H1 (cell line): Measurements from ENCODE around the gene RANBP9. TPM values are rescaled to one million over a fixed set of nuclear protein-coding genes. Genes with fewer than 3 reads are reported as not detected.

Experiments
- CTCF ChIA-PET: fragments of 300-600 bp; sonication (Branson Sonifier 250); formaldehyde crosslinking; loops from one replicate; lab custom pipeline; 2021; ENCODE audit not compliant: partially characterized antibody; lab: Charles Lee
- POLR2A ChIA-PET: fragments of 300-600 bp; sonication (Branson Sonifier 250); formaldehyde crosslinking; loops from one replicate; lab custom pipeline; 2021; ENCODE audit warnings: inconsistent platforms; ENCODE audit not compliant: partially characterized antibody; lab: Charles Lee
- DNase-seq, 2 experiments: peaks; one replicate each; pipeline versions ENCODE4 v3.0.0 to v3.0.0-alpha.2; 2010 to 2022; ENCODE audit warnings: low spot score in 2 of 2, low read depth in 1 of 2, mixed read lengths in 1 of 2
- FAIRE-seq: peaks from 2 replicates; lab custom pipeline; 2011; peaks lifted over from hg19 to GRCh38; lab: Jason Lieb, UNC
- H2AFZ ChIP-seq: 2 replicates; pipeline ENCODE4 v1.8.1; 2012; ENCODE audit warnings: low read length, inconsistent platforms
- H2AK5ac ChIP-seq: 2 replicates; pipeline ENCODE4 v1.6.1; 2013; ENCODE audit warnings: low read depth, low read length
- H2BK120ac ChIP-seq: replicated peaks from 2 replicates; pipeline ENCODE3; 2013; ENCODE audit warnings: low read depth, low read length, inconsistent platforms
- H2BK12ac ChIP-seq: 2 replicates; pipeline ENCODE4 v1.6.1; 2013; ENCODE audit warnings: low read depth, low read length
- H2BK15ac ChIP-seq: 2 replicates; pipeline ENCODE4 v1.6.1; 2013; ENCODE audit warnings: low read length
- H2BK20ac ChIP-seq: 2 replicates; pipeline ENCODE4 v1.6.1; 2013; ENCODE audit warnings: low read length
- H2BK5ac ChIP-seq: 2 replicates; pipeline ENCODE4 v1.6.1; 2013; ENCODE audit warnings: low read depth, low read length
- H3K14ac ChIP-seq: 2 replicates; pipeline ENCODE4 v1.6.1; 2013; ENCODE audit warnings: inconsistent platforms; ENCODE audit not compliant: insufficient read length
- H3K18ac ChIP-seq: 2 replicates; pipeline ENCODE4 v1.6.1; 2013; ENCODE audit warnings: low read length; ENCODE audit errors: extremely low read depth
- H3K23ac ChIP-seq: 2 replicates; pipeline ENCODE4 v1.6.1; 2013; ENCODE audit warnings: inconsistent platforms; ENCODE audit not compliant: insufficient read length
- H3K23me2 ChIP-seq: 2 replicates; pipeline ENCODE4 v1.6.1; 2013; ENCODE audit warnings: low read depth, low read length
- H3K27ac ChIP-seq: 2 replicates; pipeline ENCODE4 v1.6.1; 2011; ENCODE audit warnings: low read depth, low read length, inconsistent platforms
- H3K27me3 ChIP-seq, 4 experiments: replicated peaks in 1 of 4; 1 replicate in 1 of 4; 2 replicates in 3 of 4; pipeline versions ENCODE4 v1.6.1 to v1.8.1; 2011 to 2013; ENCODE audit warnings: low read length in 3 of 4, mild to moderate bottlenecking in 3 of 4, inconsistent platforms in 2 of 4, mixed read lengths in 2 of 4, moderate library complexity in 1 of 4; ENCODE audit not compliant: control insufficient read depth in 3 of 4, insufficient read depth in 3 of 4; ENCODE audit errors: extremely low read depth in 1 of 4
- H3K36me3 ChIP-seq, 4 experiments: 2 replicates each; pipeline versions ENCODE4 v1.6.1 to v1.8.1; 2011 to 2013; ENCODE audit warnings: mild to moderate bottlenecking in 4 of 4, low read length in 3 of 4, moderate library complexity in 2 of 4, control low read depth in 1 of 4, inconsistent platforms in 1 of 4; ENCODE audit not compliant: insufficient read depth in 4 of 4, control insufficient read depth in 2 of 4
- H3K4ac ChIP-seq: replicated peaks from 2 replicates; pipeline ENCODE3; 2013; ENCODE audit warnings: low read length, low read depth, mixed read lengths, inconsistent platforms; ENCODE audit not compliant: insufficient read length
- H3K4me1 ChIP-seq, 4 experiments: replicated peaks in 1 of 4; 1 replicate in 1 of 4; 2 replicates in 3 of 4; pipeline versions ENCODE4 v1.6.1 to v1.8.1; 2011 to 2013; ENCODE audit warnings: low read length in 3 of 4, inconsistent platforms in 2 of 4, mixed read lengths in 1 of 4; ENCODE audit not compliant: insufficient read depth in 4 of 4, control insufficient read depth in 3 of 4
- H3K4me2 ChIP-seq, 2 experiments: 2 replicates each; pipeline versions ENCODE4 v1.6.1 to v1.8.1; 2011 to 2013; ENCODE audit warnings: low read depth in 2 of 2, low read length in 2 of 2, control low read depth in 1 of 2, inconsistent platforms in 1 of 2, mild to moderate bottlenecking in 1 of 2; ENCODE audit not compliant: insufficient read depth in 1 of 2
- H3K4me3 ChIP-seq, 4 experiments: fragments of 200-600, 300-600 bp in 1 of 4; sonication (generic), shearing (Covaris generic), sonication (Bioruptor Twin) in 1 of 4; 2 replicates each; pipeline versions ENCODE4 v1.5.1 to v1.8.1; 2011 to 2016; ENCODE audit warnings: low read length in 4 of 4, low read depth in 3 of 4, control low read depth in 2 of 4, inconsistent platforms in 2 of 4, mild to moderate bottlenecking in 2 of 4, mixed read lengths in 1 of 4, moderate library complexity in 1 of 4; ENCODE audit not compliant: insufficient read depth in 2 of 4; ENCODE audit errors: extremely low read depth in 1 of 4
- H3K56ac ChIP-seq: replicated peaks from 2 replicates; pipeline ENCODE3; 2013; ENCODE audit warnings: low read depth, mild to moderate bottlenecking, mixed read lengths, low read length, inconsistent platforms; ENCODE audit not compliant: insufficient read length
- H3K79me1 ChIP-seq: 2 replicates; pipeline ENCODE4 v1.6.1; 2013; ENCODE audit warnings: low read depth, low read length, control low read depth
- H3K79me2 ChIP-seq, 2 experiments: 2 replicates each; pipeline versions ENCODE4 v1.6.1 to v1.8.1; 2012 to 2013; ENCODE audit warnings: low read length in 2 of 2, mild to moderate bottlenecking in 2 of 2, inconsistent platforms in 1 of 2; ENCODE audit not compliant: insufficient read depth in 2 of 2, control insufficient read depth in 1 of 2
- H3K9ac ChIP-seq, 4 experiments: replicated peaks in 1 of 4; 1 replicate in 1 of 4; 2 replicates in 3 of 4; pipeline versions ENCODE4 v1.6.1 to v1.8.1; 2011 to 2013; ENCODE audit warnings: low read depth in 3 of 4, low read length in 3 of 4, control low read depth in 2 of 4, mild to moderate bottlenecking in 2 of 4, moderate library complexity in 2 of 4, inconsistent platforms in 1 of 4; ENCODE audit errors: extremely low read depth in 1 of 4
- H3K9me3 ChIP-seq, 2 experiments: 2 replicates each; pipeline versions ENCODE4 v1.6.1 to v1.8.1; 2012 to 2013; ENCODE audit warnings: mild to moderate bottlenecking in 2 of 2, moderate library complexity in 2 of 2, control low read depth in 1 of 2, inconsistent platforms in 1 of 2, low read depth in 1 of 2, low read length in 1 of 2, mixed read lengths in 1 of 2; ENCODE audit not compliant: insufficient read depth in 2 of 2
- H4K20me1 ChIP-seq, 2 experiments: replicated peaks in 1 of 2; 2 replicates each; pipeline versions ENCODE3 to v1.8.1; 2011 to 2013; ENCODE audit warnings: inconsistent platforms in 2 of 2, low read length in 2 of 2, mild to moderate bottlenecking in 1 of 2; ENCODE audit not compliant: insufficient read depth in 2 of 2, control insufficient read depth in 1 of 2
- H4K5ac ChIP-seq: 2 replicates; pipeline ENCODE4 v1.6.1; 2013; ENCODE audit warnings: low read length, low read depth, mixed read lengths, inconsistent platforms; ENCODE audit not compliant: insufficient read length
- H4K8ac ChIP-seq: 2 replicates; pipeline ENCODE4 v1.8.0; 2013; ENCODE audit warnings: mild to moderate bottlenecking, moderate library complexity, low read length, inconsistent platforms; ENCODE audit not compliant: insufficient read depth; ENCODE audit errors: extremely low read depth
- H4K91ac ChIP-seq: replicated peaks from 2 replicates; pipeline ENCODE3; 2013; ENCODE audit warnings: low read length, mixed read lengths, inconsistent platforms; ENCODE audit not compliant: insufficient read length
- CBX5 ChIP-seq: fragments of 300-800, 300-1000 bp; sonication (generic); IDR thresholded peaks from 2 replicates; pipeline ENCODE4 v1.7.1; 2016; ENCODE audit warnings: antibody characterized with exemption, low read length, low read depth
- CTBP2 ChIP-seq: IDR thresholded peaks from 2 replicates; pipeline ENCODE4 v1.7.0; 2011; ENCODE audit warnings: borderline replicate concordance, mild to moderate bottlenecking, moderate library complexity, mixed read lengths, low read length; ENCODE audit not compliant: insufficient read depth, insufficient read length
- FOSL1 ChIP-seq: IDR thresholded peaks from 2 replicates; pipeline ENCODE4 v1.6.1; 2011; ENCODE audit warnings: mild to moderate bottlenecking, low read depth, low read length, moderate library complexity; ENCODE audit not compliant: insufficient read depth
- NANOG ChIP-seq: IDR thresholded peaks from 2 replicates; pipeline ENCODE4 v1.6.1; 2011; ENCODE audit warnings: low read length, low read depth, mild to moderate bottlenecking, inconsistent platforms; ENCODE audit not compliant: insufficient read depth, poor library complexity, severe bottlenecking
- POLR2AphosphoS5 ChIP-seq: IDR thresholded peaks from 2 replicates; pipeline ENCODE4 v1.6.1; 2011; ENCODE audit warnings: low read depth, low read length
- RFX5 ChIP-seq: IDR thresholded peaks from 2 replicates; pipeline ENCODE4 v1.6.1; 2011; ENCODE audit warnings: low read depth, low read length, improper control_type of control experiment, borderline replicate concordance
- TAF7 ChIP-seq: optimal IDR thresholded peaks from 2 replicates; pipeline ENCODE3; 2011; ENCODE audit warnings: low read depth, mild to moderate bottlenecking, inconsistent platforms, low read length, moderate library complexity, borderline replicate concordance
- TBP ChIP-seq: IDR thresholded peaks from 2 replicates; pipeline ENCODE4 v1.6.1; 2011; ENCODE audit warnings: low read depth, low read length, improper control_type of control experiment
- WGBS, 2 experiments: shearing (Covaris generic) in 1 of 2; methylation state at CpG; one replicate each; pipeline versions ENCODE4 v1.1.6 to v1.1.7; 2013 to 2015; ENCODE audit warnings: low lambda C conversion rate in 2 of 2, mixed read lengths in 2 of 2, inconsistent platforms in 1 of 2, low coverage in 1 of 2, missing lambda C conversion rate in 1 of 2; ENCODE audit not compliant: insufficient replicate concordance in 2 of 2, insufficient coverage in 1 of 2, insufficient read length in 1 of 2; ENCODE audit errors: extremely low coverage in 1 of 2, missing lambda C conversion rate in 1 of 2; 5-methylcytosine and 5-hydroxymethylcytosine counted together
- polyA plus RNA-seq, 7 experiments: library from polyadenylated mRNA; depleted of rRNA in 3 of 7; stranded (reverse) in 5 of 7; unstranded in 2 of 7; fragments of >200 nt in 5 of 7; fragments of 200-250 nt in 2 of 7; gene quantifications; 1 replicate in 5 of 7; 2 replicates in 1 of 7; 4 replicates in 1 of 7; pipeline versions ENCODE4 v1.2.1 to v1.2.3, GENCODE V29; 2011 to 2013; ENCODE audit warnings: missing spikeins in 2 of 7, mixed read lengths in 2 of 7
- total RNA-seq: library from RNA; stranded (reverse); fragmentation: NEBNext Ultra II Directional; extraction: Animal tissue kit (Norgen Biotek cat#: 25700); gene quantifications from 2 replicates; pipeline ENCODE4 v1.2.1, GENCODE V29; 2021
- TF ChIP-seq, protein P1 (sequence below): IDR thresholded peaks from 2 replicates; pipeline ENCODE4 v1.6.1; 2011; ENCODE audit warnings: low read depth, mild to moderate bottlenecking, low read length; ENCODE audit not compliant: insufficient read depth
- TF ChIP-seq, protein P2 (sequence below), 3 experiments: IDR thresholded peaks; 1 replicate in 2 of 3; 2 replicates in 1 of 3; pipeline versions ENCODE4 v1.5.1 to v1.6.1; 2011; ENCODE audit warnings: low read length in 3 of 3, mild to moderate bottlenecking in 3 of 3, inconsistent platforms in 2 of 3, low read depth in 1 of 3, moderate library complexity in 1 of 3; ENCODE audit not compliant: insufficient read depth in 1 of 3; ENCODE audit errors: control extremely low read depth in 1 of 3

RANBP9 gene
- total and polyA plus RNA-seq, 2 of the 8 experiments (the other 6 are each of a cell fraction or from before 2014, with no cell fraction given), result 13.0 to 36.7 TPM

DNA sequence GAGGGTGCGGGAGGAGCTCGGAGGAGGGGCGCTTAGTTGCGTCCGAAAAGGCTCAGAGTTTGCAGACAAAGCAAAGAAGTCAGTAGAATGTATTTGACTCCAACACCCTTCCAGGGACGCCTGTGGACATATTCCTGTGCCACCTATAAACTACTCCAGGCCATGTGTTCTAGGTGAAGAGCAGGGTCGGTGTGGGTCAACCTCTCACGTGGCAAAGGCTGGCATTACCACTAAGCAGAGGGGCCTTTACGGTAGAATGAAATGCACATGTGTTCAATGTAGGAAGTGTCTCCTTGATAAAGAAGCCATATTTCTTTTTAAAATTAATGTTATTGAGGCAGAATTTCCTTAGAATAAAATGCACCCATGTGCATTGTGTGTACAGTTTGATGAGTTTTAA, 121.8 kb downstream of the RANBP9 start:
- FAIRE-seq, result no peak
- POLR2A ChIA-PET, result interaction anchor here (1.3 to 3.6 kb wide), 3 partner anchors 9 to 315 kb away, joined by 3 to 14 read pairs (median 4); partner anchors contain the start of gene NOL7
- TF ChIP-seq RFX5, result no peak
- no peak for TF ChIP-seq TBP
- TF ChIP-seq, protein P1, sequence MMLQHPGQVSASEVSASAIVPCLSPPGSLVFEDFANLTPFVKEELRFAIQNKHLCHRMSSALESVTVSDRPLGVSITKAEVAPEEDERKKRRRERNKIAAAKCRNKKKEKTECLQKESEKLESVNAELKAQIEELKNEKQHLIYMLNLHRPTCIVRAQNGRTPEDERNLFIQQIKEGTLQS, result no peak
- TF ChIP-seq NANOG, result no peak
- TF ChIP-seq POLR2AphosphoS5, result no peak
- TF ChIP-seq CBX5, result no peak
- no peak for TF ChIP-seq TAF7
- TF ChIP-seq, protein P2, sequence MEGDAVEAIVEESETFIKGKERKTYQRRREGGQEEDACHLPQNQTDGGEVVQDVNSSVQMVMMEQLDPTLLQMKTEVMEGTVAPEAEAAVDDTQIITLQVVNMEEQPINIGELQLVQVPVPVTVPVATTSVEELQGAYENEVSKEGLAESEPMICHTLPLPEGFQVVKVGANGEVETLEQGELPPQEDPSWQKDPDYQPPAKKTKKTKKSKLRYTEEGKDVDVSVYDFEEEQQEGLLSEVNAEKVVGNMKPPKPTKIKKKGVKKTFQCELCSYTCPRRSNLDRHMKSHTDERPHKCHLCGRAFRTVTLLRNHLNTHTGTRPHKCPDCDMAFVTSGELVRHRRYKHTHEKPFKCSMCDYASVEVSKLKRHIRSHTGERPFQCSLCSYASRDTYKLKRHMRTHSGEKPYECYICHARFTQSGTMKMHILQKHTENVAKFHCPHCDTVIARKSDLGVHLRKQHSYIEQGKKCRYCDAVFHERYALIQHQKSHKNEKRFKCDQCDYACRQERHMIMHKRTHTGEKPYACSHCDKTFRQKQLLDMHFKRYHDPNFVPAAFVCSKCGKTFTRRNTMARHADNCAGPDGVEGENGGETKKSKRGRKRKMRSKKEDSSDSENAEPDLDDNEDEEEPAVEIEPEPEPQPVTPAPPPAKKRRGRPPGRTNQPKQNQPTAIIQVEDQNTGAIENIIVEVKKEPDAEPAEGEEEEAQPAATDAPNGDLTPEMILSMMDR (IDR thresholded peaks at IDR 0.05; ENCODE audit: control extremely low read depth in 1 of 3, insufficient read depth in 1 of 3, low read depth in 1 of 3, low read length in 3 of 3), result no peak
- TF ChIP-seq FOSL1, result no peak
- no peak for TF ChIP-seq CTBP2

More for the DNA sequence above, 121.8 kb downstream of the RANBP9 start:
- H2BK15ac ChIP-seq, result no peak overlapping the region
- no peak overlapping the region for H2BK12ac ChIP-seq
- H3K79me1 ChIP-seq, result 0 out of 2 replicates have a peak, but pooled peaks cover 3% of the 10 kb centered on the region
- peaks cover 0 to 11% of the 10 kb centered on the region in 2 experiments for H4K20me1 ChIP-seq
- H3K27ac ChIP-seq, result no peak overlapping the region
- H3K4me1 ChIP-seq, result no peaks in the 10 kb centered on the region; a peak in 2 of 7 replicates
- H3K9me3 ChIP-seq, result no peaks in the 10 kb centered on the region
- H3K27me3 ChIP-seq, result no peaks in the 10 kb centered on the region
- H3K14ac ChIP-seq, result no peak overlapping the region
- no peak overlapping the region for H3K23ac ChIP-seq
- no peak overlapping the region for H3K4me2 ChIP-seq
- CTCF ChIA-PET, result interaction anchor here (0.6 to 3.6 kb wide), 4 partner anchors 15 to 282 kb away, joined by 3 to 20 read pairs (median 3); partner anchors contain the start of gene SIRT5
- H3K36me3 ChIP-seq, result peaks cover 4 to 17% (median 8%) of the 10 kb centered on the region in 4 experiments; a peak in 5 of 8 replicates
- no peak overlapping the region for H2AFZ ChIP-seq
- WGBS, 2 experiments, result 91% methylated on average over 9 of the region's 9 CpGs; no CpG with 5 or more reads in 1 of the 2 experiments
- H4K91ac ChIP-seq, result no peak overlapping the region
- H2BK5ac ChIP-seq, result no peak overlapping the region
- H3K4me3 ChIP-seq, result no peak overlapping the region
- H2AK5ac ChIP-seq, result no peak overlapping the region
- peaks cover 6% of the 10 kb centered on the region; the same call in 1 of the 2 replicates for H3K23me2 ChIP-seq
- no peak overlapping the region for H4K5ac ChIP-seq
- no peak overlapping the region for H2BK120ac ChIP-seq
- no peaks in the 10 kb centered on the region for H3K79me2 ChIP-seq
- no peak overlapping the region for H3K9ac ChIP-seq
- DNase-seq, result no peak
- no peak overlapping the region for H3K18ac ChIP-seq
- no peak overlapping the region for H3K4ac ChIP-seq
- no peak overlapping the region for H3K56ac ChIP-seq
- no peak overlapping the region for H4K8ac ChIP-seq
- no peak overlapping the region for H2BK20ac ChIP-seq
